Measurements from ENCODE around the gene RALGAPA2.

The RALGAPA2 gene

GRCh38 chr20:20432618-20433286 is 279.7 kb downstream of the RALGAPA2 start:
- no peak overlapping the region for H3K9ac ChIP-seq (ENCODE audit: low read length)

GRCh38 chr20:20430066-20430465 is 282.4 kb downstream of the RALGAPA2 start:
- TF ChIP-seq CTCF (IDR thresholded peaks at IDR 0.05; ENCODE audit: low read length) = no peak
- no peak for TF ChIP-seq EZH2 (IDR thresholded peaks at IDR 0.05; ENCODE audit: borderline replicate concordance, low read length)
- Histone ChIP-seq H3K9me2 (ENCODE audit: low read depth, low read length) (no peaks in the 10 kb centered on the region), H3K9me3 (ENCODE audit: low read length) (no peaks in the 10 kb centered on the region), H3K79me2 (ENCODE audit: insufficient read depth, low read length) (no peaks in the 10 kb centered on the region), H3K27me3 (ENCODE audit: insufficient read depth, low read length) (no peaks in the 10 kb centered on the region), H3K4me2 (ENCODE audit: low read length) (no peak overlapping the region), H3K9ac (ENCODE audit: low read length) (no peak overlapping the region), H3K36me3 (ENCODE audit: insufficient read depth, low read length) (no peaks in the 10 kb centered on the region), H3F3A (ENCODE audit: insufficient read depth, low read length) (no peaks in the 10 kb centered on the region), H3K4me1 (ENCODE audit: insufficient read depth, low read length, severe bottlenecking) (no peaks in the 10 kb centered on the region), H4K20me1 (ENCODE audit: insufficient read depth, low read length) (no peaks in the 10 kb centered on the region), H2AFZ (ENCODE audit: low read length) (no peak overlapping the region), H3K27ac (ENCODE audit: low read depth, low read length, poor library complexity, severe bottlenecking) (no peak overlapping the region), H3K4me3 (ENCODE audit: low read depth, low read length, poor library complexity, severe bottlenecking) (no peak overlapping the region)

More at GRCh38 chr20:20432618-20433286, 279.7 kb downstream of the RALGAPA2 start:
- Histone ChIP-seq H3K4me1 (ENCODE audit: insufficient read depth, low read length, severe bottlenecking) (no peaks in the 10 kb centered on the region), H3K36me3 (ENCODE audit: insufficient read depth, low read length) (no peaks in the 10 kb centered on the region), H3K4me2 (ENCODE audit: low read length) (no peak overlapping the region), H3K4me3 (ENCODE audit: low read depth, low read length, poor library complexity, severe bottlenecking) (no peak overlapping the region), H3K79me2 (ENCODE audit: insufficient read depth, low read length) (no peaks in the 10 kb centered on the region), H4K20me1 (ENCODE audit: insufficient read depth, low read length) (no peaks in the 10 kb centered on the region), H3K27me3 (ENCODE audit: insufficient read depth, low read length) (no peaks in the 10 kb centered on the region), H3K9me3 (ENCODE audit: low read length) (no peaks in the 10 kb centered on the region), H2AFZ (ENCODE audit: low read length) (no peak overlapping the region), H3F3A (ENCODE audit: insufficient read depth, low read length) (no peaks in the 10 kb centered on the region), H3K9me2 (ENCODE audit: low read depth, low read length) (no peaks in the 10 kb centered on the region), H3K27ac (ENCODE audit: low read depth, low read length, poor library complexity, severe bottlenecking) (no peak overlapping the region)
- TF ChIP-seq EZH2 (IDR thresholded peaks at IDR 0.05; ENCODE audit: borderline replicate concordance, low read length) (no peak), CTCF (IDR thresholded peaks at IDR 0.05; ENCODE audit: low read length) (no peak)

- Histone ChIP-seq H2AFZ (ENCODE audit: low read length) (no peak overlapping the region), H3K9ac (ENCODE audit: low read length) (no peak overlapping the region), H3K9me3 (ENCODE audit: low read length) (no peaks in the 10 kb centered on the region), H3K4me1 (ENCODE audit: insufficient read depth, low read length, severe bottlenecking) (no peaks in the 10 kb centered on the region), H3K4me3 (ENCODE audit: low read depth, low read length, poor library complexity, severe bottlenecking) (no peak overlapping the region), H3K27ac (ENCODE audit: low read depth, low read length, poor library complexity, severe bottlenecking) (no peak overlapping the region), H3K27me3 (ENCODE audit: insufficient read depth, low read length) (no peaks in the 10 kb centered on the region), H3K9me2 (ENCODE audit: low read depth, low read length) (no peaks in the 10 kb centered on the region), H3K79me2 (ENCODE audit: insufficient read depth, low read length) (no peaks in the 10 kb centered on the region), H3K4me2 (ENCODE audit: low read length) (no peak overlapping the region), H3F3A (ENCODE audit: insufficient read depth, low read length) (no peaks in the 10 kb centered on the region), H4K20me1 (ENCODE audit: insufficient read depth, low read length) (no peaks in the 10 kb centered on the region), H3K36me3 (ENCODE audit: insufficient read depth, low read length) (no peaks in the 10 kb centered on the region)
- TF ChIP-seq CTCF (IDR thresholded peaks at IDR 0.05; ENCODE audit: low read length) (no peak), EZH2 (IDR thresholded peaks at IDR 0.05; ENCODE audit: borderline replicate concordance, low read length) (no peak)
These were observed 284.4 kb downstream of the RALGAPA2 start for GRCh38 chr20:20428067-20428466.

Measured in OCI-LY1 (cell line).